A549 treated with Mapracorat at 1 μM for 4 hours (cell line): Measurements from ENCODE around the gene CAPRIN2. TPM values are rescaled to one million over a fixed set of nuclear protein-coding genes. Genes with fewer than 3 reads are reported as not detected.

ENCODE experiments used
- total RNA-seq: library from RNA; stranded (reverse); fragments of 200-300 nt; extraction: Qiagen RNA extraction; gene quantifications from 5 replicates; pipeline ENCODE4 v1.2.3, GENCODE V29; 2022

The CAPRIN2 gene
- 22.9 to 32.9 TPM (median 29.7 TPM) in 5 replicates for total RNA-seq

DNA sequence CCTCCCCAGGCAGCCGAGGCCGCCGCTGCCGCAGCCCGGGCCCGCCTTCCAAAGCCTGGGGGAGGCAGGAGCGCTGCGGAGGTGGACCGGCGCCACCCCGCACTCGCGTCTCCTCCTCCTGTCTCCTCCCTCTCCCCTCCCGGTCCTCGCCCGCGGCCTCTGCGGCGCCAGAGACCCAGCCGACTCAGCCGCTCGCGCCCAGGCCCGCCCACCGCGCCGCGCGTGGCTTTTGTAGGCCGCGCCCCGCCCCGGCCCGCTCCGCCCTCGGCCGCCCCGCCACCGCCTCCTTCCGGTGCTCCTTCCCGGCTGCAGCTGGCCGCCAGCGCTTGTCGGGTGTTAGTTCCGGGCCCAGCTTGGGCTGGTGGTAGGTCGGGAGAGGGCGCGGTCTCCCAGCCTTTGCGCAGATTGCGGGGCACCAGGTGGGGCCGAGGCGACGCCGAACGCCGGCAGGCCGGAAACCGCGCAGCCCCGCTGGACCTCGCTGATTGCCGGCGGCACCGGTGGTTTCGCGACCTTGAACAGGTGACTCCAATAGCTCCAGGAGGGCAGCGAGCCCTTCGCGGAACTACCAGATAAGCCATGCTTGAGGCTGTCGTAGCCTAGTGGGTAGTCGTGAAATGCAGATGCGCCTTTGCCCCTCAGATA lies at the start of gene CAPRIN2:
TSS of gene CAPRIN2 (minus strand) at position 202 of the 645 bp plus-strand sequence. CDS start 1,431 bp downstream, outside the sequence.

GRCh38 chr12:30695199-30696102 lies 59.3 kb downstream of the CAPRIN2 start, which contains the start of gene IPO8:
IPO8 (minus strand) TSS chr12:30695869; CDS start chr12:30695647, 222 bp downstream.

Other genes with a start within 250 kb of the CAPRIN2 start
- gene IPO8, start 59.1 kb downstream of the CAPRIN2 start, total RNA-seq: 14.4 to 19.6 TPM (median 18.5 TPM) in 5 replicates
- 0.05 to 0.15 TPM (median 0.07 TPM) in 5 replicates for gene TSPAN11, start 171.8 kb upstream of the CAPRIN2 start, total RNA-seq